ENCODE results near the gene EHBP1. TPM values are rescaled to one million over a fixed set of nuclear protein-coding genes. Genes with fewer than 3 reads are reported as not detected.

The EHBP1 gene
- total RNA-seq, 2 experiments from 2014 or later = 21.4 to 22.3 TPM

DNA sequence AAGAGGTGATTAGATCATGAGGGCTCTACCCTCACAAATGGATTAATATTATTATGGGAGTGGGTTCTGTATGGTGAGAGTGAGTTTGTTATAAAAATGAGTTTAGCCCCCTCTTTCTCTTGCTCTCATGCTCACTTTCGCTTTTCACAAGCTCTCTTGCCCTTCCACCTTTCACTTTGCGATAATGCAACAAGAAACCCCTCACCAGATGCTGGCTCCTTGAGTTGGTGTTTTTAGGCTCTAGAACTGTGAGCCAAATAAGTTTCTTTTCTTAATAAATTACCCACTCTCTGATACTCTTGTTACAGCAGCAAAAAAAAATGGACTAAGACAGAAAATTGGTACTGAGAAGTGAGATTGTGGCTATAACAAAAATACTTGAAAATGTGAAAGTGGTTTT lies 106.5 kb downstream of the EHBP1 start:
- no peak overlapping the region for H3K4me3 Mint-ChIP-seq

DNA sequence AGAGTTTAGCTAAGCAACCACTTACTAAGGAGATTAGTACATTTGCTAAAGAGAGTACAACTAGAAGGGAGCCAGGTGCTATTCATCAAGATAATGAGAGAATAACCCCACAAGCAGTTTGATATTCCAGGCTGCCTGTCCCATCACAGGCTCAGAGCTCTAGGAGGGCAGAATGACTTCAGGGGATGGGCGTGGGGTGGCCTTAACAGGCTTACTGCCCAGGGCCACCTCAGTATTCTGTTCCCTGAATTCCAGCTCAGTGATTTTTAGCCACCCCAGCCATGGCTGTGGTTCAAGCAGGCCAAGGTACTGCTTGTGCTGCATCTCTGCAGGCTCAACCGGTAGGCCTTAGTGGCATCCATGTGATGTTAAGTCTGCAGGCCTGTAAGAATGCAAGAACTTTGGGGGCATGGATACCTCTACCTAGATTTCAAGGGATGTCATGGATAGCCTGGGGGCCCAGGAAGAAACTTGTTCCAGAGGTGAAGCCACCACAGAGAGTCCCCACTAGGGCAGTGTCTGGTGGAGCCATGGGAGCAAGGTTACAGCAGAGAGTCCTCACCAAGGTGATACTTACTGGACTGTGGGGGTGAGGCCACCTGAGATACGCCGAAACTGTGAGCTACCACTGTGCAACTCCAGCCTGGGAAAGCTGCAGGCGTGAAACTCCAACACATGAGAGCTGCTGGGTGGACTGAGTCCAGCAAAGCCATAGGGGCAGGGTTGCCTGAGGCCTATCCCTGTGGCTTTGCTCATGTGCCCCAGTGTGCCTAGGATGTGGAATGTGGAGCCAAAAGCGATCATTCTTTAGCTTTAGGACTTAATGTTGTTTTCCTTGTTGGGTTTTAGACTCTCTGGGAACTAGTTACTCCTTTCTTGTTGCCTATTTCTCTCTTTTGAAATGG lies 107.7 kb downstream of the EHBP1 start:
- no peaks in the 10 kb centered on the region for H3K36me3 ChIP-seq (ENCODE audit: insufficient read depth, low read length)
- no peak for DNase-seq
- no peak for ATAC-seq (ENCODE audit: poor library complexity)
- TF ChIP-seq, protein P1, sequence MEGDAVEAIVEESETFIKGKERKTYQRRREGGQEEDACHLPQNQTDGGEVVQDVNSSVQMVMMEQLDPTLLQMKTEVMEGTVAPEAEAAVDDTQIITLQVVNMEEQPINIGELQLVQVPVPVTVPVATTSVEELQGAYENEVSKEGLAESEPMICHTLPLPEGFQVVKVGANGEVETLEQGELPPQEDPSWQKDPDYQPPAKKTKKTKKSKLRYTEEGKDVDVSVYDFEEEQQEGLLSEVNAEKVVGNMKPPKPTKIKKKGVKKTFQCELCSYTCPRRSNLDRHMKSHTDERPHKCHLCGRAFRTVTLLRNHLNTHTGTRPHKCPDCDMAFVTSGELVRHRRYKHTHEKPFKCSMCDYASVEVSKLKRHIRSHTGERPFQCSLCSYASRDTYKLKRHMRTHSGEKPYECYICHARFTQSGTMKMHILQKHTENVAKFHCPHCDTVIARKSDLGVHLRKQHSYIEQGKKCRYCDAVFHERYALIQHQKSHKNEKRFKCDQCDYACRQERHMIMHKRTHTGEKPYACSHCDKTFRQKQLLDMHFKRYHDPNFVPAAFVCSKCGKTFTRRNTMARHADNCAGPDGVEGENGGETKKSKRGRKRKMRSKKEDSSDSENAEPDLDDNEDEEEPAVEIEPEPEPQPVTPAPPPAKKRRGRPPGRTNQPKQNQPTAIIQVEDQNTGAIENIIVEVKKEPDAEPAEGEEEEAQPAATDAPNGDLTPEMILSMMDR (IDR thresholded peaks at IDR 0.05) = no peak
- H3K4me1 ChIP-seq (ENCODE audit: insufficient read depth, low read length) = no peaks in the 10 kb centered on the region
- ChIA-PET CTCF (no interaction called here), POLR2A (no interaction called here)
- no peaks in the 10 kb centered on the region for H3K27me3 ChIP-seq (ENCODE audit: control insufficient read depth in 1 of 2, insufficient read depth in 2 of 2, low read length in 2 of 2)
- peaks cover 11% of the 10 kb centered on the region for H3K4me1 Mint-ChIP-seq (ENCODE audit: low read depth)
- peaks cover 5% of the 10 kb centered on the region for H3K36me3 Mint-ChIP-seq (ENCODE audit: low read depth)
- no peak overlapping the region for H3K4me3 Mint-ChIP-seq
- no peak overlapping the region for H3K27ac Mint-ChIP-seq
- H3K9me3 Mint-ChIP-seq = peaks cover 2% of the 10 kb centered on the region
- no peak overlapping the region for H3K4me3 ChIP-seq (ENCODE audit: low read length)
- intact Hi-C loops (cut with DNase I, micrococcal nuclease) = no loop called here
- no peaks in the 10 kb centered on the region for H3K9me3 ChIP-seq (ENCODE audit: control insufficient read depth in 1 of 2, insufficient read depth in 1 of 2, low read length in 2 of 2)
- no peak overlapping the region for H3K27ac ChIP-seq (ENCODE audit: low read depth in 1 of 2, low read length in 2 of 2)
- H3K27me3 Mint-ChIP-seq = no peaks in the 10 kb centered on the region

More for the DNA sequence above, 106.5 kb downstream of the EHBP1 start:
- TF ChIP-seq, protein P1 (IDR thresholded peaks at IDR 0.05) = no peak
- no peak overlapping the region for H3K4me3 ChIP-seq (ENCODE audit: low read length)
- peaks cover 3% of the 10 kb centered on the region for H3K9me3 Mint-ChIP-seq
- H3K36me3 ChIP-seq (ENCODE audit: insufficient read depth, low read length) = no peaks in the 10 kb centered on the region
- POLR2A ChIA-PET = no interaction called here
- peaks cover 4% of the 10 kb centered on the region in 2 experiments for H3K9me3 ChIP-seq (ENCODE audit: control insufficient read depth in 1 of 2, insufficient read depth in 1 of 2, low read length in 2 of 2)
- no peak overlapping the region for H3K27ac ChIP-seq (ENCODE audit: low read depth in 1 of 2, low read length in 2 of 2)
- no peak overlapping the region for H3K27ac Mint-ChIP-seq
- intact Hi-C loops (cut with DNase I, micrococcal nuclease) = no loop called here
- ATAC-seq (ENCODE audit: poor library complexity) = no peak
- H3K27me3 ChIP-seq (ENCODE audit: control insufficient read depth in 1 of 2, insufficient read depth in 2 of 2, low read length in 2 of 2) = no peaks in the 10 kb centered on the region
- CTCF ChIA-PET = no interaction called here
- no peak for DNase-seq
- H3K36me3 Mint-ChIP-seq (ENCODE audit: low read depth) = peaks cover 14% of the 10 kb centered on the region
- H3K4me1 ChIP-seq (ENCODE audit: insufficient read depth, low read length) = no peaks in the 10 kb centered on the region
- H3K27me3 Mint-ChIP-seq = no peaks in the 10 kb centered on the region
- peaks cover 11% of the 10 kb centered on the region for H3K4me1 Mint-ChIP-seq (ENCODE audit: low read depth)

DNA sequence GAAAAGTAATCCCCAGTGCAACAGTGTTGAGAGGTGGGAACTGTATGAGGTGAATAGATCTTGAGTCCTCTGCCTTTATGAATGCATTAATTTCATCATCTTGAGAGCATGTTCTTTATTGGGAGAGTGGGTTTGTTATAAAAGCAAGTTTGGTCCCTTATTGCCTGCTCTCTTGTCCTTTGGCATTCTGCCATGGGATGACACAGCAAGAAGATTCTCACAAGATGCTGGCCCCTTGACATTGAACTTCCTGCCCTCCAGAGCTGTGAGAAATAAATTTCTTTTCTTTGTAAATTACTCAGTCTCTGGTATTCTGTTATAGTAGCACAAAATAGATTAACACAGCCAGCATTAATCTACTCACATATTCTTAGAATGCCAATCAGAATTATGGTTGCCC lies 108.6 kb downstream of the EHBP1 start:
- H3K36me3 Mint-ChIP-seq (ENCODE audit: low read depth) = no peaks in the 10 kb centered on the region
- no peak for ATAC-seq (ENCODE audit: poor library complexity)
- ChIA-PET POLR2A (no interaction called here), CTCF (no interaction called here)
- intact Hi-C loops (cut with DNase I, micrococcal nuclease) = no loop called here
- no peaks in the 10 kb centered on the region for H3K27me3 ChIP-seq (ENCODE audit: control insufficient read depth in 1 of 2, insufficient read depth in 2 of 2, low read length in 2 of 2)
- no peak overlapping the region for H3K27ac Mint-ChIP-seq
- no peaks in the 10 kb centered on the region for H3K27me3 Mint-ChIP-seq
- peaks cover 11% of the 10 kb centered on the region for H3K4me1 Mint-ChIP-seq (ENCODE audit: low read depth)
- no peaks in the 10 kb centered on the region for H3K4me1 ChIP-seq (ENCODE audit: insufficient read depth, low read length)
- no peak for DNase-seq
- no peaks in the 10 kb centered on the region for H3K36me3 ChIP-seq (ENCODE audit: insufficient read depth, low read length)
- no peak overlapping the region for H3K4me3 Mint-ChIP-seq
- TF ChIP-seq, protein P1 (IDR thresholded peaks at IDR 0.05) = no peak
- H3K27ac ChIP-seq (ENCODE audit: low read depth in 1 of 2, low read length in 2 of 2) = no peak overlapping the region
- H3K4me3 ChIP-seq (ENCODE audit: low read length) = no peak overlapping the region
- no peaks in the 10 kb centered on the region for H3K9me3 Mint-ChIP-seq
- H3K9me3 ChIP-seq (ENCODE audit: control insufficient read depth in 1 of 2, insufficient read depth in 1 of 2, low read length in 2 of 2) = no peaks in the 10 kb centered on the region

Measured in CD4-positive, alpha-beta T cell (primary cell).